Adrenal gland (tissue), 5 donors: ENCODE results near the gene KSR2.

ENCODE experiments used
- POLR2A ChIP-seq, 2 donors: fragments of 450-650 bp; IDR thresholded peaks; one replicate each; pipeline ENCODE4 v1.6.1; 2017; ENCODE audit warnings: antibody characterized with exemption in 2 of 2, mild to moderate bottlenecking in 2 of 2, moderate library complexity in 1 of 2
- TF ChIP-seq, protein P1 (sequence below), 6 experiments: fragments of 450-650 bp in 4 of 6; fragments of 200-600 bp in 2 of 6; sonication (generic) in 1 of 6; IDR thresholded peaks; 1 replicate in 5 of 6; 2 replicates in 1 of 6; pipeline versions ENCODE4 v1.5.1 to v1.8.0; 2016 to 2021; ENCODE audit warnings: antibody characterized with exemption in 6 of 6, mild to moderate bottlenecking in 2 of 6, moderate library complexity in 1 of 6
- donor health status: DM: no; HTN: no; CAD: no.

DNA sequence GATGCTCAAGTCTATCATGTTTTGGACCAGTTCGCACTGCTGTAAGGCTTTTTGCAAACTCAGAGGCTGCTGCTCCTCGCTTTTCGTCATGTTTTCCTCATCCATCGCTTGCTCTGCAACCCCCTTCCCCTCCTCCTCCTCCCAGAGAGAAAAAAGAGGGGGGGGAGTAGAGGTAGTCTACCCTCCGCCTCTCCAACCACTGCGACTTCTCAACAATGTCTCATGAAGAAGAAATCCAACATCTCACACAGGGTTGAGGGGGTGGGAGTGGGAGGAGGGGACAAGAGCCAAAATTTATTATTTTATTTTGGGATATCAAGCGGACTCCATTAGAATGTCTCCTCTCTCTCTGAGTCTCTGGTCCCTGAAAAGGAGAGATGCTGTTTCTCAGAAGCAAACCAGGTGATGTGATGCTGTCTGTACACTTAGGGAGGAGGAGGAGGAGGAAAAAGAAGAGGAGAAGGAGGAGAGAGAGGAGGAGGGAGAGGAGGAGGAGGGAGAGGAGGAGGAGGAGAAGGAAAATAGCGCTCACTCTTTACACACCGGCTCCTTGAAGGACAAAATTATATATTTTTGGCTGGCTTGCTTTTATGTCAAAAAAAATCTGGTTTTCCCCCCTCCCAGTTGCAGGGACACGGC is 520 bp downstream of the KSR2 start:
- TF ChIP-seq, protein P1, sequence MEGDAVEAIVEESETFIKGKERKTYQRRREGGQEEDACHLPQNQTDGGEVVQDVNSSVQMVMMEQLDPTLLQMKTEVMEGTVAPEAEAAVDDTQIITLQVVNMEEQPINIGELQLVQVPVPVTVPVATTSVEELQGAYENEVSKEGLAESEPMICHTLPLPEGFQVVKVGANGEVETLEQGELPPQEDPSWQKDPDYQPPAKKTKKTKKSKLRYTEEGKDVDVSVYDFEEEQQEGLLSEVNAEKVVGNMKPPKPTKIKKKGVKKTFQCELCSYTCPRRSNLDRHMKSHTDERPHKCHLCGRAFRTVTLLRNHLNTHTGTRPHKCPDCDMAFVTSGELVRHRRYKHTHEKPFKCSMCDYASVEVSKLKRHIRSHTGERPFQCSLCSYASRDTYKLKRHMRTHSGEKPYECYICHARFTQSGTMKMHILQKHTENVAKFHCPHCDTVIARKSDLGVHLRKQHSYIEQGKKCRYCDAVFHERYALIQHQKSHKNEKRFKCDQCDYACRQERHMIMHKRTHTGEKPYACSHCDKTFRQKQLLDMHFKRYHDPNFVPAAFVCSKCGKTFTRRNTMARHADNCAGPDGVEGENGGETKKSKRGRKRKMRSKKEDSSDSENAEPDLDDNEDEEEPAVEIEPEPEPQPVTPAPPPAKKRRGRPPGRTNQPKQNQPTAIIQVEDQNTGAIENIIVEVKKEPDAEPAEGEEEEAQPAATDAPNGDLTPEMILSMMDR (IDR thresholded peaks at IDR 0.05), result no peak
- TF ChIP-seq POLR2A (IDR thresholded peaks at IDR 0.05), result no peak
